IMR-90 (cell line): ENCODE measurements around the gene USP7.
"Not testable (repeated sequence)": the region's sequence is repeated elsewhere in the genome, so short reads cannot be mapped to it uniquely, and the experiment has no call there.

Experiments used
- CEBPB ChIP-seq: IDR thresholded peaks from 2 replicates; pipeline ENCODE4 v1.6.1; 2012; ENCODE audit warnings: low read depth, low read length, improper control_type of control experiment
- MXI1 ChIP-seq: IDR thresholded peaks from 2 replicates; pipeline ENCODE4 v1.6.1; 2012; ENCODE audit warnings: low read depth, mild to moderate bottlenecking, low read length, moderate library complexity, borderline replicate concordance
- NFE2L2 ChIP-seq: fragments of 150-350 bp; IDR thresholded peaks from 2 replicates; pipeline ENCODE4 v1.6.1; 2016; ENCODE audit warnings: low read depth, mild to moderate bottlenecking, low read length
- POLR2A ChIP-seq: IDR thresholded peaks from 2 replicates; pipeline ENCODE4 v1.6.1; 2012; ENCODE audit warnings: mild to moderate bottlenecking, low read depth, low read length
- SMC3 ChIP-seq: fragments of 150-350 bp; IDR thresholded peaks from 2 replicates; pipeline ENCODE4 v1.6.1; 2016; ENCODE audit warnings: low read depth, mild to moderate bottlenecking, antibody characterized with exemption, low read length, moderate library complexity
- TF ChIP-seq, protein P1 (sequence below): conservative IDR thresholded peaks from 2 replicates; pipeline ENCODE4 v1.5.1; 2012; ENCODE audit warnings: mild to moderate bottlenecking, low read depth, low read length, improper control_type of control experiment

DNA sequence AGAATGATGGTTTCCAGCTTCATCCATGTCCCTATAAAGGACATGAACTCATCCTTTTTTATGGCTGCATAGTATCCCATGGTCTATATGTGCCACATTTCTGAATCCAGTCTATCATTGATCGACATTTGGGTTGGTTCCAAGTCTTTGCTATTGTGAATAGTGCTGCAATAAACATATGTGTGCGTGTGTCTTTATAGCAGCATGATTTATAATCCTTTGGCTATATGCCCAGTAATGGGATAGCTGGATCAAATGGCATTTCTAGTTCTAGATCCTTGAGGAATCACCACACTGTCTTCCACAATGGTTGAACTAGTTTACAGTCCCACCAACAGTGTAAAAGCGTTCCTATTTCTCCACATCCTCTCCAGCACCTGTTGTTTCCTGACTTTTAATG lies 12.5 kb upstream of the USP7 start:
- TF ChIP-seq, protein P1, sequence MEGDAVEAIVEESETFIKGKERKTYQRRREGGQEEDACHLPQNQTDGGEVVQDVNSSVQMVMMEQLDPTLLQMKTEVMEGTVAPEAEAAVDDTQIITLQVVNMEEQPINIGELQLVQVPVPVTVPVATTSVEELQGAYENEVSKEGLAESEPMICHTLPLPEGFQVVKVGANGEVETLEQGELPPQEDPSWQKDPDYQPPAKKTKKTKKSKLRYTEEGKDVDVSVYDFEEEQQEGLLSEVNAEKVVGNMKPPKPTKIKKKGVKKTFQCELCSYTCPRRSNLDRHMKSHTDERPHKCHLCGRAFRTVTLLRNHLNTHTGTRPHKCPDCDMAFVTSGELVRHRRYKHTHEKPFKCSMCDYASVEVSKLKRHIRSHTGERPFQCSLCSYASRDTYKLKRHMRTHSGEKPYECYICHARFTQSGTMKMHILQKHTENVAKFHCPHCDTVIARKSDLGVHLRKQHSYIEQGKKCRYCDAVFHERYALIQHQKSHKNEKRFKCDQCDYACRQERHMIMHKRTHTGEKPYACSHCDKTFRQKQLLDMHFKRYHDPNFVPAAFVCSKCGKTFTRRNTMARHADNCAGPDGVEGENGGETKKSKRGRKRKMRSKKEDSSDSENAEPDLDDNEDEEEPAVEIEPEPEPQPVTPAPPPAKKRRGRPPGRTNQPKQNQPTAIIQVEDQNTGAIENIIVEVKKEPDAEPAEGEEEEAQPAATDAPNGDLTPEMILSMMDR: not testable (repeated sequence)
- TF ChIP-seq NFE2L2, SMC3, MXI1, CEBPB, POLR2A: not testable (repeated sequence)
